Measurements from ENCODE around the gene NUF2.
"Not testable (repeated sequence)": the region's sequence is repeated elsewhere in the genome, so short reads cannot be mapped to it uniquely, and the experiment has no call there.

NUF2 gene

GRCh38 chr1:163337631-163338030 is 15.9 kb downstream of the NUF2 start:
- DNase-seq: no peak

GRCh38 chr1:163346326-163346870 is 24.6 kb downstream of the NUF2 start:
- DNase-seq: no peak

GRCh38 chr1:163347106-163347505 is 25.4 kb downstream of the NUF2 start:
- DNase-seq: no peak

- no peak for DNase-seq
Measured at GRCh38 chr1:163351912-163352311, 30.2 kb downstream of the NUF2 start.

- DNase-seq: no peak
Measured at GRCh38 chr1:163357378-163357777, 35.6 kb downstream of the NUF2 start.

- not testable (repeated sequence) for DNase-seq
Measured at GRCh38 chr1:163358172-163358571, 36.4 kb downstream of the NUF2 start.

- DNase-seq: peak; percentile 2
Measured at GRCh38 chr1:163361123-163361934, 39.6 kb downstream of the NUF2 start.

- DNase-seq: no peak
Measured at GRCh38 chr1:163365186-163365585, 43.4 kb downstream of the NUF2 start.

GRCh38 chr1:163366555-163366954 is 44.8 kb downstream of the NUF2 start:
- DNase-seq: no peak

- no peak for DNase-seq
Measured at GRCh38 chr1:163367721-163368120, 46.0 kb downstream of the NUF2 start.

GRCh38 chr1:163372576-163372975 is 50.8 kb downstream of the NUF2 start:
- no peak for DNase-seq

- DNase-seq: no peak
Measured at GRCh38 chr1:163378554-163378953, 56.8 kb downstream of the NUF2 start.

- no peak for DNase-seq
Measured at GRCh38 chr1:163379801-163380200, 58.0 kb downstream of the NUF2 start.

- no peak for DNase-seq
Measured at GRCh38 chr1:163381487-163382184, 59.9 kb downstream of the NUF2 start.

GRCh38 chr1:163382395-163382794 is 60.6 kb downstream of the NUF2 start:
- DNase-seq: no peak

- DNase-seq: no peak
Measured at GRCh38 chr1:163387146-163387545, 65.4 kb downstream of the NUF2 start.

GRCh38 chr1:163388970-163389369 is 67.2 kb downstream of the NUF2 start:
- no peak for DNase-seq

- DNase-seq: no peak
Measured at GRCh38 chr1:163395790-163396189, 74.0 kb downstream of the NUF2 start.

- DNase-seq: no peak
Measured at GRCh38 chr1:163397451-163398200, 75.9 kb downstream of the NUF2 start.

GRCh38 chr1:163399001-163399400 is 77.2 kb downstream of the NUF2 start:
- DNase-seq: no peak

- no peak for DNase-seq
Measured at GRCh38 chr1:163399976-163400601, 78.3 kb downstream of the NUF2 start.

GRCh38 chr1:163401211-163401610 is 79.5 kb downstream of the NUF2 start:
- DNase-seq: no peak
